GM15510 (cell line): ENCODE data around the gene AP2S1.
A peak's percentile ranks its signal among the peaks of the same experiment; 100 is the strongest.

Source experiments
- POLR2A ChIP-seq: IDR thresholded peaks from 3 replicates; pipeline ENCODE4 v1.6.1; 2011; ENCODE audit warnings: borderline replicate concordance; ENCODE audit not compliant: insufficient read length; ENCODE audit errors: extremely low read depth

AP2S1 gene

GRCh38 chr19:46791944-46792343 is 58.7 kb downstream of the AP2S1 start:
- no peak for TF ChIP-seq POLR2A

GRCh38 chr19:46789371-46789770 is 61.3 kb downstream of the AP2S1 start:
- no peak for TF ChIP-seq POLR2A

- no peak for TF ChIP-seq POLR2A
Measured at GRCh38 chr19:46788968-46789338, 61.7 kb downstream of the AP2S1 start.

GRCh38 chr19:46788262-46788967 is 62.2 kb downstream of the AP2S1 start, which contains the start of gene SLC1A5:
Gene SLC1A5, minus strand, starts transcription at chr19:46788594. Its CDS starts 629 bp downstream, at chr19:46787965.
- TF ChIP-seq POLR2A: peak; percentile 100
